ENCODE measurements around the gene ARSB. TPM values are rescaled to one million over a fixed set of nuclear protein-coding genes. Genes with fewer than 3 reads are reported as not detected.
"Not testable (repeated sequence)": the region's sequence is repeated elsewhere in the genome, so short reads cannot be mapped to it uniquely, and the experiment has no call there.

The ARSB gene
- total RNA-seq, 6 donors from 2014 or later: 9.8 to 24.1 (median 18.7) TPM

GRCh38 chr5:78912811-78913210, 72.3 kb downstream of the ARSB start:
- Histone ChIP-seq H3K27ac (no peak overlapping the region), H3K27me3 (no peaks in the 10 kb centered on the region), H3K4me1 (peaks cover 12 to 15% (median 13%) of the 10 kb centered on the region in 4 donors), H3K9me3 (no peaks in the 10 kb centered on the region), H3K4me3 (no peak overlapping the region), H3K36me3 (no peaks in the 10 kb centered on the region)
- DNase-seq: no peak
- TF ChIP-seq POLR2A (IDR thresholded peaks at IDR 0.05) (no peak), CTCF (IDR thresholded peaks at IDR 0.05) (no peak), POLR2AphosphoS5 (IDR thresholded peaks at IDR 0.05) (no peak), EP300 (IDR thresholded peaks at IDR 0.05) (no peak)
- WGBS, 2 donors: 96 to 97% methylated on average over 6 to 7 of the region's 7 CpGs
- no peak for ATAC-seq (ENCODE audit: low FRiP score in 2 of 2)

- peak in 1 of 2 donors; percentile 35 for ATAC-seq (ENCODE audit: low FRiP score in 2 of 2)
- H3K4me1 ChIP-seq: peaks cover 12 to 16% (median 15%) of the 10 kb centered on the region in 4 donors
- no peaks in the 10 kb centered on the region for H3K36me3 ChIP-seq
- H3K4me3 ChIP-seq: no peak overlapping the region
- no peak overlapping the region for H3K27ac ChIP-seq
- no peak for DNase-seq
- TF ChIP-seq CTCF (IDR thresholded peaks at IDR 0.05) (no peak), EP300 (IDR thresholded peaks at IDR 0.05) (no peak), POLR2AphosphoS5 (IDR thresholded peaks at IDR 0.05) (no peak), POLR2A (IDR thresholded peaks at IDR 0.05) (no peak)
- no peaks in the 10 kb centered on the region for H3K9me3 ChIP-seq
- no peaks in the 10 kb centered on the region for H3K27me3 ChIP-seq
- 65% methylated on average over 5 of the region's 5 CpGs for WGBS, 2 donors
Observed at GRCh38 chr5:78912085-78912771, 72.9 kb downstream of the ARSB start.

GRCh38 chr5:78909224-78909983, 75.7 kb downstream of the ARSB start:
- not testable (repeated sequence) for H3K27ac ChIP-seq; H3K9me3 ChIP-seq; H3K36me3 ChIP-seq; ATAC-seq (ENCODE audit: low FRiP score in 2 of 2); DNase-seq; H3K27me3 ChIP-seq; H3K4me3 ChIP-seq
- peaks cover 12 to 16% (median 15%) of the 10 kb centered on the region in 4 donors for H3K4me1 ChIP-seq
- 80 to 83% methylated on average over 9 of the region's 9 CpGs for WGBS, 2 donors

GRCh38 chr5:78908173-78909061, 76.7 kb downstream of the ARSB start:
- Histone ChIP-seq H3K4me3 (peak overlapping the region in 2 of 4 donors; percentile 22 to 24), H3K9me3 (no peaks in the 10 kb centered on the region), H3K27ac (peak overlapping the region in 3 of 4 donors; percentile 3 to 61 (median 48)), H3K4me1 (peaks cover 12 to 16% (median 15%) of the 10 kb centered on the region in 4 donors), H3K27me3 (no peaks in the 10 kb centered on the region), H3K36me3 (no peaks in the 10 kb centered on the region)
- DNase-seq (peak in 1 of 2 donors; percentile 61), ATAC-seq (ENCODE audit: low FRiP score in 2 of 2) (peak; percentile 67 to 71)
- TF ChIP-seq EP300 (IDR thresholded peaks at IDR 0.05) (no peak), CTCF (IDR thresholded peaks at IDR 0.05) (no peak), POLR2A (IDR thresholded peaks at IDR 0.05) (no peak), POLR2AphosphoS5 (IDR thresholded peaks at IDR 0.05) (no peak)
- WGBS, 2 donors: 13 to 17% methylated on average over 12 of the region's 12 CpGs

Data from upper lobe of left lung (tissue), 6 donors.